ENCODE results near the gene TRIP6.

DNA sequence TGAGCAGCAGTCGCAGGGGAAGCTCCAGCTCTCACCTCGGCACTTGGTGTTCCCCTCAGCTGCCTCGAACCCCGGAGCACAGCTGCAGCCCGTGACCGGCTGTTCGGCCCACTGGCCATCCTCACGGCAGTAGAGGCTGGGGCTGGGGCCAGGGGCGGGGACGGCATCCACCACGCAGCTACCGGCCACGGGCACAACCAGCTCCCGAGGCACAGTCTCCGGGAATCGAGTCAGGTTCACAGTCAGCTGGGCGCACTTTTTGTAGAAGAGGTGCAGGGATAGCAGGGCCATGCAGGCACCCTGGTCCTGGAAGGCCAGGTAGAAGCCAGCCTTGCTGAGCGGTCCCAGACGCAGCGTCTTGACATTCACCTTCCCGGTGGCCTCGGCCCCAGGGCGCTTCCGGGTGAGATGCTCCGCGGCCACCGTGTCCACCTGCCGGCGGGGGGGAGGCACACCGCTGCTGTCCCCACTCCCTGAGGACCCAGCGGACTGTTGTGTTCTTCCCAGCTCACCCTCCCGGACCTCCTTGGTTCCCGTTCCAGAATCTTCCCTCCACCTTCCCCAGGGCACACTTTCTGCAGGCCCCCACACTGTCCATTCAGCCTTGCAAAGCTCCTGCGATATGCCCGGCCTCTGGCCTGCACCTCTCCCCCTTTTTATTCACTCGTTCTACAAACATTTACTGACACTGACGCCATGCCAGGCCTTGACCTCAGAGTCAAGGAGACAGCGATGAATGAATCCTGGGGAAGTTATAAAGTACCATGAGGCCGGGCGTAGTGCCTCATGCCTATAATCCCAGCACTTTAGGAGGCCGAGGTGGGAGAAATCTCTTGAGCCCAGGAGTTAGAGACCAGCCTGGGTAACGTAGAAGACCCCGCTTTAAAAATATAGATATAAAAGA, 44.7 kb upstream of the TRIP6 start:
- TF ChIP-seq CTCF (conservative IDR thresholded peaks at IDR 0.05; ENCODE audit: low read depth in 2 of 2): no peak
- TF ChIP-seq POLR2AphosphoS5 (IDR thresholded peaks at IDR 0.05; ENCODE audit: low read depth): no peak
- TF ChIP-seq ETS1 (IDR thresholded peaks at IDR 0.05): no peak
- no peak for TF ChIP-seq REST (IDR thresholded peaks at IDR 0.05; ENCODE audit: unreplicated experiment)
- TF ChIP-seq EZH2 (IDR thresholded peaks at IDR 0.05; ENCODE audit: low read depth, unreplicated experiment): no peak
- no peak for TF ChIP-seq EZH2phosphoT487 (IDR thresholded peaks at IDR 0.05; ENCODE audit: unreplicated experiment)
- no peak for TF ChIP-seq NANOG (IDR thresholded peaks at IDR 0.05; ENCODE audit: borderline replicate concordance)
- TF ChIP-seq JUNB (IDR thresholded peaks at IDR 0.05; ENCODE audit: unreplicated experiment): no peak
- TF ChIP-seq ZNF462 (CRISPR knock-in tag; IDR thresholded peaks at IDR 0.05): no peak

Measured in GM23338 (cell line).